ENCODE measurements around the gene FOXP1. TPM values are rescaled to one million over a fixed set of nuclear protein-coding genes. Genes with fewer than 3 reads are reported as not detected.

The FOXP1 gene
- polyA plus RNA-seq, 1 experiment = 56.6 TPM

DNA sequence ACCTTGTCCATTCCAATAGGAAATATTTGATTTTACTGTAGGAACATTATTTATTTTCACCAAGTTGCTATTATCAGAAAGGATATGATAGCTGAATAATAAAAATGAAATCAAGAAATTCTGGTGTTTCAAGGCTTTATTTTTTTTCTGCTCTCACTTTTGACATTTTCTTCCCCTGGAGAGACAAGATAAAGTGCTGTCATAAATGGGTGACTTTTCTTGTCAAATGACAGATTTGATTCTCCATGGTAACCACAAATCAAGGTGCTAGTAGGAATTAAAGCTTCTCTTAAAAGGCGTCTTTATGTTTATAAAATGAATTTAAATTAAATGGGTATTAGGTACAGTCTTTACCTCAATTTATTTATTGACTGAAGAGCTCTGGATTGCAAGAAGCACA is 124.6 kb downstream of the FOXP1 start:
- H3K9me3 ChIP-seq (ENCODE audit: control insufficient read depth, insufficient read depth, low read length) = no peaks in the 10 kb centered on the region
- H3K4me3 ChIP-seq (ENCODE audit: low read depth, low read length) = no peak overlapping the region
- H3K27me3 ChIP-seq (ENCODE audit: control insufficient read depth, insufficient read depth, low read length) = no peaks in the 10 kb centered on the region
- DNase-seq (ENCODE audit: low read depth, low spot score) = no peak
- no peak overlapping the region for H3K27ac ChIP-seq (ENCODE audit: low read depth, low read length)
- TF ChIP-seq, protein P1, sequence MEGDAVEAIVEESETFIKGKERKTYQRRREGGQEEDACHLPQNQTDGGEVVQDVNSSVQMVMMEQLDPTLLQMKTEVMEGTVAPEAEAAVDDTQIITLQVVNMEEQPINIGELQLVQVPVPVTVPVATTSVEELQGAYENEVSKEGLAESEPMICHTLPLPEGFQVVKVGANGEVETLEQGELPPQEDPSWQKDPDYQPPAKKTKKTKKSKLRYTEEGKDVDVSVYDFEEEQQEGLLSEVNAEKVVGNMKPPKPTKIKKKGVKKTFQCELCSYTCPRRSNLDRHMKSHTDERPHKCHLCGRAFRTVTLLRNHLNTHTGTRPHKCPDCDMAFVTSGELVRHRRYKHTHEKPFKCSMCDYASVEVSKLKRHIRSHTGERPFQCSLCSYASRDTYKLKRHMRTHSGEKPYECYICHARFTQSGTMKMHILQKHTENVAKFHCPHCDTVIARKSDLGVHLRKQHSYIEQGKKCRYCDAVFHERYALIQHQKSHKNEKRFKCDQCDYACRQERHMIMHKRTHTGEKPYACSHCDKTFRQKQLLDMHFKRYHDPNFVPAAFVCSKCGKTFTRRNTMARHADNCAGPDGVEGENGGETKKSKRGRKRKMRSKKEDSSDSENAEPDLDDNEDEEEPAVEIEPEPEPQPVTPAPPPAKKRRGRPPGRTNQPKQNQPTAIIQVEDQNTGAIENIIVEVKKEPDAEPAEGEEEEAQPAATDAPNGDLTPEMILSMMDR (IDR thresholded peaks at IDR 0.05; ENCODE audit: low read depth, low read length) = no peak
- ChIA-PET CTCF (interaction anchor here (1.2 kb wide), 1 partner anchor 61 kb away, joined by 3 read pairs; no protein-coding TSS in a partner anchor), POLR2A (no interaction called here)

- H3K27ac ChIP-seq (ENCODE audit: low read depth, low read length) = no peak overlapping the region
- no peak for DNase-seq (ENCODE audit: low read depth, low spot score)
- H3K27me3 ChIP-seq (ENCODE audit: control insufficient read depth, insufficient read depth, low read length) = no peaks in the 10 kb centered on the region
- H3K4me3 ChIP-seq (ENCODE audit: low read depth, low read length) = no peak overlapping the region
- ChIA-PET POLR2A (interaction anchor here (0.6 to 0.7 kb wide), 3 partner anchors 24 to 48 kb away, joined by 4 to 7 read pairs (median 6); no protein-coding TSS in a partner anchor), CTCF (no interaction called here)
- TF ChIP-seq, protein P1 (IDR thresholded peaks at IDR 0.05; ENCODE audit: low read depth, low read length) = no peak
- H3K9me3 ChIP-seq (ENCODE audit: control insufficient read depth, insufficient read depth, low read length) = no peaks in the 10 kb centered on the region
Measured at GRCh38 chr3:71456826-71457225, 126.7 kb downstream of the FOXP1 start.

GRCh38 chr3:71456156-71456555 is 127.4 kb downstream of the FOXP1 start:
- no peak for DNase-seq (ENCODE audit: low read depth, low spot score)
- POLR2A ChIA-PET = interaction anchor here (0.6 to 0.7 kb wide), 3 partner anchors 24 to 48 kb away, joined by 4 to 7 read pairs (median 6); no protein-coding TSS in a partner anchor
- H3K27me3 ChIP-seq (ENCODE audit: control insufficient read depth, insufficient read depth, low read length) = no peaks in the 10 kb centered on the region
- peak overlapping the region; percentile 34 for H3K4me3 ChIP-seq (ENCODE audit: low read depth, low read length)
- TF ChIP-seq, protein P1 (IDR thresholded peaks at IDR 0.05; ENCODE audit: low read depth, low read length) = peak; percentile 44
- H3K9me3 ChIP-seq (ENCODE audit: control insufficient read depth, insufficient read depth, low read length) = no peaks in the 10 kb centered on the region
- CTCF ChIA-PET = interaction anchor here (1.2 kb wide), 1 partner anchor 131 kb away, joined by 3 read pairs; no protein-coding TSS in a partner anchor
- no peak overlapping the region for H3K27ac ChIP-seq (ENCODE audit: low read depth, low read length)

DNA sequence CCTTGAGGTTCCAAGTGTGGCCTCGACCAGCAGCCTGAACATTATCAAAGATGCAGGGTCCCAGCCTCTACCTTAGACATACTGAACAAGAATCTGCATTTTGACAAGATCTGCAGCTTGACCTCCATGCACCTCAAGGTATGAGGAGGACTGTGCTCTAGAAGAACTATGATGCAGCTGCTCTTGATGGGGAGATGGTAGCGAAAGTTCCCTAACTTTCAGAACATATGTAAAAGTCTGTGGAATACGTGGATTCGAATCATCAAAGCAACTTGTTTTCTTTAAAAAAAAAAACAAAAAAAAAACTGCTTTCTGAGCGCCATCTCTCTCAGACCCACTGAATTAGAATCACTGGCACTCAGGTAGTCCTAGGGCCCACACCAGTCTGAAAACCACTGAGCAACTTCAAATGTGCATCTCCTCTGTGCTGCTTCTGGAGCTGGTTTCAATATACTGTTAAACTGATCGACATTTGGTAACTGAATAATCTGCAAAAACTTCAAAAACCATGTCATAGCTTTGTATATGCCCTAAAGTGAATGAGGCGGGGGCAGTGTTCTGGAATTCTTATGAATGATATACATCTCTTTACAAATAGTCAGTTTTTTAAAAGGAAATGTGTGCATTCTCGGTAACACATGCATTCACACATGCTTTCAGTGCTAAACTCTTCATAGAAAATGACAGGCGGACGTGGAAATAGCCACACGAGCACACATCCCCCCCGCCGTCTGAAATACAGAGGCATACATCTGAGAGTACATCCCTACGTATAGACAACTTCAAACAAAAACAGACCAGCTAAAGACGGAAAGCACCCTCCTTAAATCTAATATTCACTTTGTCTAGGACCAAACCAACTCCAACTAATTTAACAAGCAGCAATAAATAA is 128.8 kb downstream of the FOXP1 start:
- H3K27ac ChIP-seq (ENCODE audit: low read depth, low read length) = no peak overlapping the region
- ChIA-PET POLR2A (interaction anchor here (0.6 kb wide), 1 partner anchor 21 kb away, joined by 3 read pairs; no protein-coding TSS in a partner anchor), CTCF (interaction anchor here (1.2 kb wide), 1 partner anchor 132 kb away, joined by 3 read pairs; no protein-coding TSS in a partner anchor)
- no peaks in the 10 kb centered on the region for H3K27me3 ChIP-seq (ENCODE audit: control insufficient read depth, insufficient read depth, low read length)
- TF ChIP-seq, protein P1 (IDR thresholded peaks at IDR 0.05; ENCODE audit: low read depth, low read length) = no peak
- DNase-seq (ENCODE audit: low read depth, low spot score) = no peak
- H3K4me3 ChIP-seq (ENCODE audit: low read depth, low read length) = no peak overlapping the region
- no peaks in the 10 kb centered on the region for H3K9me3 ChIP-seq (ENCODE audit: control insufficient read depth, insufficient read depth, low read length)

All from AG04450 (cell line).